NCI-H446 (cell line): ENCODE measurements around the gene PLAC8L1.

Source experiments
- DNase-seq, 2 experiments: peaks; one replicate each; lab custom pipeline; 2025; lab: John Stamatoyannopoulos, UW

Gene PLAC8L1

DNA sequence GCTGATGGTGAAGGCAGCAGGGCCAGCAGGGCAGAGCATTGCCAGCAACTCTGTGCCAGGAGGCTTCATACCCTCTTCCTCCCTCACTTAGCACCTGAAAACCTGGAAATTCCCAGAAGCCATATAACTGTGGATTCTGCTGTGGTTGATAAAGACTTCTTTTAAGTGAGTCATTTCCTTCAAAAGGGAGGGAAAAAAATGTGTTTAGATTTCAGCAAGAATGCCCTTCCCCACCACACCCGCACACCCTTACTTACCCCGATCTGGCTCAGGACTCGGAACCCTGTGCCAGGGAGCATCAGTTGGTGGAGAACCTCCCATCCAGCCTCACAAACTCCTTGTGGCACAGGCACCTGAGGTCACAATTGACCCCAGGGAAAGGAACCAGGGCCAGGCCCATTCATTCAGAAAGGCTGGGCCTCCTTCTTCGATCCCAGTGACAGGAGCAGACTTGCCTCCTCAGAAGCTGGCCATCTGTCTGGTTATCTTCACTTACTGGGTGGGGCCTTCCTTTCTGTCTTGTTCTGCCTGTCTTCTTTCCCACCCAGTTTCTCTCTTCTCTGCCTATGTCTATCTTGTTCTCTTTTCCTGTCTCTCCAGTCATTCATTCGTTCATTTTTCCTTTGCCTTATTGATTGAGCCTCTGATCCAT, 62.6 kb downstream of the PLAC8L1 start:
- peak in 1 of 2 experiments; percentile 49 for DNase-seq

DNA sequence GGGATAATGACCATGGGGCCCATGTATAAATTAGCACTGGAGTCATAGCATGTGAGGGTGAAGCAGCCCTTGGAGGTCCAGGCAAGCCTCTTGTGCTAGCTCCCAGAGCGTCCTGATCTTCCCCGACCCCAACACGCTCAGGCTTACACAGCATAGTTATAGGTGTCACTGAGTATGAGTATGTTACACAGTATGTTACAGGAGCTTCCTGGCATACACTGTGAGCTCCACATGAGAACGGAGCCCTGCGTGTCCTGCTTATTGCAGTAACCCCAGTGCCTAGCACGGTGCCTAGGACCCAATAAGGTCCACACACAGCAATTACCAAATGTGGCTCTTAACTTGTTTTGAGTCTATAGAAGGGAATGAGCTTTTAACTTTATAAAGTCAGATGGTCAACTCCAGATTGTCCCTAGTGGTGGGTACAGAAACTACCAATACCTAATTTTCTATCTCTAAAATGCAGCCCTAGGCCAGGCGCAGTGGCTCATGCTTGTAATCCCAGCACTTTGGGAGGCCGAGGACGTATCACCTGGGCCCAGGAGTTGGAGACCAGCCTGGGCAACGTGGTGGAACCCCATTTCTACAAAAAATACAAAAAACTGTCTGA, 64.1 kb downstream of the PLAC8L1 start:
- peak in 1 of 2 experiments; percentile 21 for DNase-seq

DNA sequence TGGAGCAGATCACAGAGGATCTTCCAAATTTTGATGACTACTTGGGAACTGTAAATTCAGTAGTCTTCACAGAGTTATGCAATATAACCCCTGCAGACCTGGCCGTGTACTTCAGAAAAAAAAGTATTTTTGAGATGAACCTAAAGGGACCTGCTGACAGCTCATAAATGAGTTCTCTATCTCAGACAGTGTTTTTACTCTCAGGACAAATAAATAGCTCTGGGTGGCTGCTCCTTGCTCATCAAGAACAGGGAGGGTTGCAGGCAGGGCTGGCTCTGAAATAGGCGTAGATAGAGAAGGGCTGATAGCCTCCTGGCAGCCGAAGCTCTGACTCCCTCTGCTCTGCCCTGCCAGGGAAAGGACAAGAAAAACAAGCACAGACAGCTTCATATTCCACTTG, 64.8 kb downstream of the PLAC8L1 start:
- no peak for DNase-seq

DNA sequence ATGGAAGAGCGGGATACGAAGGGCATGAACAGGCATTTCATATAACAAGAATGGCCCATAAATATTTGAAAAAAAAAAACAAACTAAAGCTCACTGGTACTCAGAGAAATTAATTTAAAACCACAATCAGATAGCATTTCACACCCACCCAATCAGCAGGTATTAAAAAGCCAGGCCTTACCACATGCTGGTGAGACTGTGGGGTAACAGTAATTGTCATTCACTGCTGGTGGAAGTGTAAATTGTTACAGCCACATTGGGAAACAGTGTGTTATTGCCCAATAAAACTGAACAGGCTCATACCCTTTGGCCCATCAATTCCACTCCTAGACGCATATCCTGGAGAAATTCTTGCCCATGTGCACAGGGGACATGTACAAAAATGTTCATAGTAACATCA, 66.0 kb downstream of the PLAC8L1 start:
- no peak for DNase-seq

DNA sequence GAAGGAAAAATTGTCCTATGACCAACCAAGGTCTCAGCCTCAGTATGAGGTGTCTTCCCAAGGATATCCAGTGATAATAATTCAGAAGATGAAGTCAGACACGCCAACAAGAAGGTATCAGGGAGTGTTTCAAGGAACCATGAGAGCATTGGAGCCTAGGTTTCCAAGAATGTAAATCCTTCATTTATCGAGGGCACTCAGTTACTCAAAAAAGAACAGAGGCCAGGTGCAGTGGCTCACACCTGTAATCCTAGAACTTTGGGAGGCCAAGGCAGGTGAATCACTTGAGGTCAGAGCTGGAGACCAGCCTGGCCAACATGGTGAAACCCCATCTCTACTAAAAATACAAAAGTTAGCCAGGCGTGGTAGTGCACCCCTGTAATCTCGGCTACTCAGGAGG, 70.8 kb downstream of the PLAC8L1 start:
- no peak for DNase-seq
